ENCODE results near the gene TESPA1. TPM values are rescaled to one million over a fixed set of nuclear protein-coding genes. Genes with fewer than 3 reads are reported as not detected.

The TESPA1 gene
- total and polyA plus RNA-seq, 2 donors (not counting 1 experiment from before 2014, with no cell fraction given) = not detected

DNA sequence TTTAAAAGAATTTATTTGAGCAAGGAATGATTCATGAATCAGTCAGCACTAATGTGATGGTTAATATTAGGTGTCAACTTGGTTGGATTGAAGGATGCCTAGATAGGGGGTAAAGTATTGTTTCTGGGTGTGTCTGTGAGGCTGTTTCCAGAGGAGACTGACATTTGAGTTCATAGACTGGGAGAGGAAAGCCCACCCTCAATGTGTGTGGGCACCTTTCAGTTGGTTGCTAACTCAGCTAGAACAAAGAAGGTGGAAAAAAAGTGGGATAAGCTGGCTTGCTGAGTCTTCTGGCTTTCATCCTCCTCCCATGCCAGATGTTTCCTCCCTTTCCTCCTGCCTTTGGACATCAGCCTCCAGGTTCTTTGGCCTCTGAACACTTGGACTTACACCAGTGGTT, 47.2 kb downstream of the TESPA1 start:
- TF ChIP-seq, protein P1, sequence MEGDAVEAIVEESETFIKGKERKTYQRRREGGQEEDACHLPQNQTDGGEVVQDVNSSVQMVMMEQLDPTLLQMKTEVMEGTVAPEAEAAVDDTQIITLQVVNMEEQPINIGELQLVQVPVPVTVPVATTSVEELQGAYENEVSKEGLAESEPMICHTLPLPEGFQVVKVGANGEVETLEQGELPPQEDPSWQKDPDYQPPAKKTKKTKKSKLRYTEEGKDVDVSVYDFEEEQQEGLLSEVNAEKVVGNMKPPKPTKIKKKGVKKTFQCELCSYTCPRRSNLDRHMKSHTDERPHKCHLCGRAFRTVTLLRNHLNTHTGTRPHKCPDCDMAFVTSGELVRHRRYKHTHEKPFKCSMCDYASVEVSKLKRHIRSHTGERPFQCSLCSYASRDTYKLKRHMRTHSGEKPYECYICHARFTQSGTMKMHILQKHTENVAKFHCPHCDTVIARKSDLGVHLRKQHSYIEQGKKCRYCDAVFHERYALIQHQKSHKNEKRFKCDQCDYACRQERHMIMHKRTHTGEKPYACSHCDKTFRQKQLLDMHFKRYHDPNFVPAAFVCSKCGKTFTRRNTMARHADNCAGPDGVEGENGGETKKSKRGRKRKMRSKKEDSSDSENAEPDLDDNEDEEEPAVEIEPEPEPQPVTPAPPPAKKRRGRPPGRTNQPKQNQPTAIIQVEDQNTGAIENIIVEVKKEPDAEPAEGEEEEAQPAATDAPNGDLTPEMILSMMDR (conservative IDR thresholded peaks at IDR 0.05 in 1 of 2, IDR thresholded peaks at IDR 0.05 in 1 of 2; ENCODE audit: low read depth in 1 of 2, low read length in 2 of 2) = no peak
- TF ChIP-seq EZH2 (IDR thresholded peaks at IDR 0.05; ENCODE audit: low read length, missing control alignments) = no peak
- no peaks in the 10 kb centered on the region for H3K36me3 ChIP-seq (ENCODE audit: control insufficient read depth, insufficient read depth, low read length)
- no peak overlapping the region for H3K27ac ChIP-seq (ENCODE audit: insufficient read depth, low read length)
- H3K4me1 ChIP-seq (ENCODE audit: control insufficient read depth, extremely low read depth, insufficient read depth, low read length) = no peaks in the 10 kb centered on the region
- H4K20me1 ChIP-seq (ENCODE audit: control insufficient read depth, extremely low read depth, insufficient read depth, low read length) = no peaks in the 10 kb centered on the region
- H3K9ac ChIP-seq (ENCODE audit: insufficient read depth, low read length) = no peak overlapping the region
- H3K4me3 ChIP-seq (replicated peaks in 1 of 4; ENCODE audit: control extremely low read depth in 1 of 4, insufficient read depth in 1 of 4, low read depth in 3 of 4, low read length in 4 of 4) = no peak overlapping the region
- no peak overlapping the region for H2AFZ ChIP-seq (ENCODE audit: low read length)
- DNase-seq (ENCODE audit: low read depth in 2 of 2) = no peak
- H3K79me2 ChIP-seq (ENCODE audit: control insufficient read depth, insufficient read depth, low read length) = no peaks in the 10 kb centered on the region
- H3K4me2 ChIP-seq (ENCODE audit: extremely low read depth, insufficient read depth, low read length) = no peak overlapping the region
- H3K9me3 ChIP-seq (ENCODE audit: control insufficient read depth, insufficient read depth, low read depth, low read length) = no peaks in the 10 kb centered on the region
- H3K27me3 ChIP-seq (ENCODE audit: control insufficient read depth, insufficient read depth, low read length) = no peaks in the 10 kb centered on the region

DNA sequence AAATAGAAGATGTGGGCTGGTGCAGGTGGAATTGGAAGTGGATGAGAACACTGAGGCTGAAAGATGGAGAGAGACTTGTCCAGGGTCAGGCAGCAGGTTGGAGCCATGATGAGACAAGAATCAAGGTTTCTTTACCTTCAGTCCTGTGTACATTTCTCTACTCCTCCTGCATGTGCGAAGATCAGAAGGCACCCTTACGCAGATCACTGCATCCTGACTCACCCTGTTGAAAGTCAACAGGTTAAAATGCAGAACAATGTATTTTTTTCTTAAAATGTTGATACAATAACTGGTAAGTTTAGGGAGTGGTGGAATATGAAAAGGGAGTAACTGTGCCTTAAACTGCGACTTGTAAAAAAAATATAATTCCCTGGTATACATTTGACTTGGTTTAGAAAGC, 47.8 kb downstream of the TESPA1 start:
- H3K79me2 ChIP-seq (ENCODE audit: control insufficient read depth, insufficient read depth, low read length) = no peaks in the 10 kb centered on the region
- H3K4me2 ChIP-seq (ENCODE audit: extremely low read depth, insufficient read depth, low read length) = no peak overlapping the region
- H3K36me3 ChIP-seq (ENCODE audit: control insufficient read depth, insufficient read depth, low read length) = no peaks in the 10 kb centered on the region
- no peak overlapping the region for H2AFZ ChIP-seq (ENCODE audit: low read length)
- TF ChIP-seq, protein P1 (conservative IDR thresholded peaks at IDR 0.05 in 1 of 2, IDR thresholded peaks at IDR 0.05 in 1 of 2; ENCODE audit: low read depth in 1 of 2, low read length in 2 of 2) = no peak
- no peak overlapping the region for H3K27ac ChIP-seq (ENCODE audit: insufficient read depth, low read length)
- H3K9ac ChIP-seq (ENCODE audit: insufficient read depth, low read length) = no peak overlapping the region
- no peaks in the 10 kb centered on the region for H3K27me3 ChIP-seq (ENCODE audit: control insufficient read depth, insufficient read depth, low read length)
- H3K9me3 ChIP-seq (ENCODE audit: control insufficient read depth, insufficient read depth, low read depth, low read length) = no peaks in the 10 kb centered on the region
- DNase-seq (ENCODE audit: low read depth in 2 of 2) = peak in 1 of 2 donors; percentile 15
- no peaks in the 10 kb centered on the region for H4K20me1 ChIP-seq (ENCODE audit: control insufficient read depth, extremely low read depth, insufficient read depth, low read length)
- H3K4me1 ChIP-seq (ENCODE audit: control insufficient read depth, extremely low read depth, insufficient read depth, low read length) = no peaks in the 10 kb centered on the region
- no peak overlapping the region for H3K4me3 ChIP-seq (replicated peaks in 1 of 4; ENCODE audit: control extremely low read depth in 1 of 4, insufficient read depth in 1 of 4, low read depth in 3 of 4, low read length in 4 of 4)

DNA sequence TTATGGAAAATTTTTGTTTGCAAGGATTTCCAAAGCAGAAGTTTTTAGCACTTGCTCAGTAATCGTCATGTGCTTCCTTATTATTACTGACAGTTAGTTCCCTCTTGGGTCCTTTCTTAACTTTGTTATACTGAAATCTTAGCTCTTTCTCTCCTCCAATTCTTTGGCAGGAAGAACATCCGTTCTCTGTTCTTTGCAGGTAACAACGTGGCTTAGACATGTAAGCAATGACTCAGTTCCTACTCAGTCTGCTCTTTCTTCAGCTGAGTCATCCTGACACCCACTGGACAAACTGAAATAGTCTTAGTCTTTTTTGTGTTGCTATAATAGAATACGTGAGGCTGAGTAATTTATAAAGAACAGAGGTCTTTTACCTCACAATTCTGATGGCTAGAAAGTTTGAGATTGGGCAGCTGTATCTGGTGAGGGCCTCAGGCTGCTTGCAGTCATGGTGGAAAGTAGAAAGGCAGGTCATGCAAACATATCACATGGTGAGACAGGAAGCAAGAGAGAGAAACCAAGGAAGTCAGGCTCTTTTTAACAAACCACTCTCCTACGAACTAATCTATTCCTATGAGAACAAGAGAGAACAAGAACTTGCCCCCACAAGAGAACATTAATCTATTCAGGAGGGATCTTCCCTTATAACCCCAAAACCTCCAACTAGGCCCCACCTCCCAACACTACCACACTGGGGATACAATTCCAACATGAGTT, 49.2 kb downstream of the TESPA1 start:
- no peaks in the 10 kb centered on the region for H4K20me1 ChIP-seq (ENCODE audit: control insufficient read depth, extremely low read depth, insufficient read depth, low read length)
- H3K27me3 ChIP-seq (ENCODE audit: control insufficient read depth, insufficient read depth, low read length) = no peaks in the 10 kb centered on the region
- no peak for TF ChIP-seq EZH2 (IDR thresholded peaks at IDR 0.05; ENCODE audit: low read length, missing control alignments)
- TF ChIP-seq, protein P1 (conservative IDR thresholded peaks at IDR 0.05 in 1 of 2, IDR thresholded peaks at IDR 0.05 in 1 of 2; ENCODE audit: low read depth in 1 of 2, low read length in 2 of 2) = no peak
- H3K9ac ChIP-seq (ENCODE audit: insufficient read depth, low read length) = no peak overlapping the region
- no peak overlapping the region for H3K27ac ChIP-seq (ENCODE audit: insufficient read depth, low read length)
- no peak overlapping the region for H2AFZ ChIP-seq (ENCODE audit: low read length)
- H3K4me1 ChIP-seq (ENCODE audit: control insufficient read depth, extremely low read depth, insufficient read depth, low read length) = no peaks in the 10 kb centered on the region
- H3K79me2 ChIP-seq (ENCODE audit: control insufficient read depth, insufficient read depth, low read length) = no peaks in the 10 kb centered on the region
- H3K36me3 ChIP-seq (ENCODE audit: control insufficient read depth, insufficient read depth, low read length) = no peaks in the 10 kb centered on the region
- no peak overlapping the region for H3K4me2 ChIP-seq (ENCODE audit: extremely low read depth, insufficient read depth, low read length)
- H3K4me3 ChIP-seq (replicated peaks in 1 of 4; ENCODE audit: control extremely low read depth in 1 of 4, insufficient read depth in 1 of 4, low read depth in 3 of 4, low read length in 4 of 4) = no peak overlapping the region
- no peaks in the 10 kb centered on the region for H3K9me3 ChIP-seq (ENCODE audit: control insufficient read depth, insufficient read depth, low read depth, low read length)
- DNase-seq (ENCODE audit: low read depth in 2 of 2) = peak; percentile 79 to 96

All from fibroblast of lung (primary cell).